Posterior vena cava (tissue), 2 donors: ENCODE data around the gene TBC1D16. TPM values are rescaled to one million over a fixed set of nuclear protein-coding genes. Genes with fewer than 3 reads are reported as not detected.

Source experiments
- DNase-seq: peaks from one replicate; pipeline ENCODE4 v3.0.0-alpha.2; 2020; ENCODE audit warnings: low spot score
- intact Hi-C, 2 donors: fragments of 100-400 bp; cut with DNase I; formaldehyde crosslinking; loops; one replicate each; pipeline versions ENCODE4 v1.14.1 to v1.14.2; 2022 to 2023
- total RNA-seq, 2 donors: library from RNA; stranded (reverse); fragmentation: NEBNext Ultra II Directional; extraction: Animal tissue kit (Norgen Biotek cat#: 25700); gene quantifications; one replicate each; pipeline ENCODE4 v1.2.1, GENCODE V29; 2021
- donor health status: DM: yes; HTN: yes; CAD: no.
- donor health status: DM: yes; HTN: yes; CAD: no.

Gene TBC1D16
- total RNA-seq, 2 donors from 2014 or later, result 38.9 to 57.9 TPM

GRCh38 chr17:79948945-79949655, 86.6 kb downstream of the TBC1D16 start:
- peak; percentile 76 for DNase-seq
- intact Hi-C loops, result no loop called here

DNA sequence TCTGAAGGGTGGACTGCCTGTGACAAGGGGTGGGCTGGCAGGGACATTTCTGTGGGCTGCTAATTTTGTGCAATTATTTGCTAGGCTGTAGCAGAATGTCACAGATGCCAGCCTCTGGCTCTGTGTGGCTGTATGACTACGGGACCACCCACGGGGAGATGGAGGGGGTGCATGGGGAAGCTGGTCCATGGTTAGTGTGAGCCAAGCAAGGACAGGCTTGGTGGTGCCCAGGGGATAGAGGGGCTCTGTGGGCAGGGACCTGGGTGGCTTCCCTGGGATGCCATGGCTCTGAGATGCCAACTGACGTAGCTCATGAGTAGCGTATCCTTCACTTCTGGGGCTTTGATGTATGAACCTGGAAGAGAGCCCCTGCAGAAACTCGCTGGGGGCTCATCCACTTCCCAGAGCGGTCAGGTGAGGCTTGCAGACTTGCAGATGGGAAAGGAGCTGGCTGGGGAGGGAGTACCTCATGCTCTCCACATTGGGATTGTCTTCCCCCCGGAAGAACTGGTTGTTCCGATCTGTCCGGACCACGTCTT, 87.2 kb downstream of the TBC1D16 start:
- peak; percentile 37 for DNase-seq
- intact Hi-C loops, result no loop called here

GRCh38 chr17:79947351-79948031, 88.2 kb downstream of the TBC1D16 start:
- intact Hi-C loops, result no loop called here
- DNase-seq, result peak; percentile 79

- intact Hi-C loops, result no loop called here
- DNase-seq, result peak; percentile 67
Observed at GRCh38 chr17:79946352-79947231, 89.1 kb downstream of the TBC1D16 start.

DNA sequence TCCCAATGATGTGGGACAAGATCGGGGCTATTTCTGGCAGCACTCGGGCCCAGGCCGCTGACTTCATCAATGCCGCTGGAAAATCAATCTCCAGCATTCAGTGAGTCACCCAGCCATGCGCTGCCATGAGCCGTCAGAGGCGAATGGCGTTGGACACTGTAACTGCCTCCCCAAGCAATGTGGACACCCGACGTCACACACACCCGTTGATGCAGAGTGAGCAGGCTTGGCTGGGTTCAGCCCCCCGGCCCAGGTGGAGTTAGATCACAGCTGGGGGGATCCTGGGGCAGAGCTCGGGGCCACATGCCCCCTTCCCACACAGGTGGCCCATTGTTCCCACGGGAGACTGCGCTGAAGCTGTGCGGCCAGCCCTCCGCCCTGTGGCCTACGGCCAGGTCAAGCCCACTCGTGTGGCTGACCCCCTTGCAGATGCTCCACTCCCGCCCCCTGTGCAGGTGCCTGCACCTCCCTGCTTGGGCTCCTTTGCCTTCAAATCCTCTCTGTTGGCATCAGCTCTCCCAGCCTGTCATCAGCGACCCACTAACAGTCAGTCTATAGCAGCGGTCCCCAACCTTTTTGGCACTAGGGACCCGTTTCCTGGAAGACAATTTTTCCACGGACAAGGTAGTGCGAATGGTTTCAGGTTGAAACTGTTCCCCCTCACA, 89.9 kb downstream of the TBC1D16 start:
- DNase-seq, result peak; percentile 73
- intact Hi-C loops, result no loop called here

- intact Hi-C loops, result no loop called here
- peak; percentile 78 for DNase-seq
Observed at GRCh38 chr17:79944821-79945391, 90.8 kb downstream of the TBC1D16 start.

DNA sequence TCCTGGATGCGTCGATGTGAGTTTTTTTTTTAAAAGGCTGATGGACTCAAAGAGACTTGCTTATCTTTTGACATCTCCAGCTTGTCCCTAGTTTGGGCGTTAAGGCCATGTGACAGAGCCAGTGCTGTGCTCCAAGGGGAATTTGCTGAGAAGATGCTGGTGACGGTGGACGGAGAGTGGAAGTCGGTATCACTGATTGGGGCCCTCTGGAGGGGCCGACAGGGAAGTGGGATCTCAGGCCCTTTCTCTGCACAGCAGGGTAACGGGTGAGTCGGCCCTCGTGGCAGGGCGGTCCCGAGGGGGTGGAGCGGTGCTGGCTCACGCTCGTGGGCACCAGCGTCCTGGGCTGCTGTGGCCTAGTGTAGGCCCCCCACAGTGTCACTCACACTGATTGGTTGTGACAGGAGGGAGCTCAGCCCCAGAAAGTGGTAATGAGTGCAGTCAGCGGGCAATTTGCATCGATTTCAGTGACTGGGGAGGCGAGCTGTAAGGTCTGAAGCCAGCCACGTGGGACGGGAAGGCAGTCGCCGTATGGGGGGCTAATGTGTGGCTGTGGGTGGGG, 91.3 kb downstream of the TBC1D16 start:
- peak; percentile 71 for DNase-seq
- intact Hi-C loops, result no loop called here

GRCh38 chr17:79943347-79944241, 92.1 kb downstream of the TBC1D16 start:
- intact Hi-C loops, result no loop called here
- DNase-seq, result peak; percentile 69

DNA sequence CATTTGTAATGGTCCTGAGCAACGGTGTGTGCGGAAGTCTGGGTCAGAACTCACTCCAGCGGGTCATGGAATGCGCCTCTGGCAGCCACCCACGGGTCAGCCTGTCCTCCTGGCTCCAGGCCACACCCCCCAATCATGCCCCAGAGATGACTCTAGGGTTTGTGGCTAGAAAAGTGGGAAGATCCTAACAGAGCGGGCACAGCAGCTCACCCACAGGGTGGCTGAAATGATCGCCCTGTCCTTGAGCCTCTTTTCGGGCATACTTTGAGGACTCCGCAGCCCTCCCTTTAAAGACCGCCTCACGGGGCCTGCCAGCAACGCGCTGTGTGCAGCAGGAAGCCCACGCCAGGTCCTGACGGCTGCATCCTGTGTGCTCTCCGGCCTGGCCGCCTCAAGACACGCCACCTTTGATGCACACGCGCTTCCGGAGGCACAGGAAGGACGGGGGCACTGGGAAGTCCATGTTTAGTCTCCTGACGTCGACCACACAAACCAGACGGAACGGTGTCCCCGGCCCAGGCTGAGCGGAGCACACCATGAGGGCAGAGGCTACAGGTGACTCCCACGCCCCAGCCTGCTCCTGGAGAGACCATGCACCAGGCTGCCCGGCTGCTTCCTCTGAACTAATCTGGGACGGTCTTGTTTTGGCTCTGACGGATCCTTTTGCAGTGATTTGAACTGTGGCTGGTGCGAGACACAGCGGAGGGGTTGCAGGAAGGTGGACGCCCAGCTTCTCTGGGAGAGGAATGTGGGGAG, 92.9 kb downstream of the TBC1D16 start:
- intact Hi-C loops, result no loop called here
- peak; percentile 78 for DNase-seq

- intact Hi-C loops, result no loop called here
- peak; percentile 53 for DNase-seq
Observed at GRCh38 chr17:79942011-79942405, 93.7 kb downstream of the TBC1D16 start.

- DNase-seq, result peak; percentile 67
- intact Hi-C loops, result no loop called here
Observed at GRCh38 chr17:79941088-79942010, 94.3 kb downstream of the TBC1D16 start.

DNA sequence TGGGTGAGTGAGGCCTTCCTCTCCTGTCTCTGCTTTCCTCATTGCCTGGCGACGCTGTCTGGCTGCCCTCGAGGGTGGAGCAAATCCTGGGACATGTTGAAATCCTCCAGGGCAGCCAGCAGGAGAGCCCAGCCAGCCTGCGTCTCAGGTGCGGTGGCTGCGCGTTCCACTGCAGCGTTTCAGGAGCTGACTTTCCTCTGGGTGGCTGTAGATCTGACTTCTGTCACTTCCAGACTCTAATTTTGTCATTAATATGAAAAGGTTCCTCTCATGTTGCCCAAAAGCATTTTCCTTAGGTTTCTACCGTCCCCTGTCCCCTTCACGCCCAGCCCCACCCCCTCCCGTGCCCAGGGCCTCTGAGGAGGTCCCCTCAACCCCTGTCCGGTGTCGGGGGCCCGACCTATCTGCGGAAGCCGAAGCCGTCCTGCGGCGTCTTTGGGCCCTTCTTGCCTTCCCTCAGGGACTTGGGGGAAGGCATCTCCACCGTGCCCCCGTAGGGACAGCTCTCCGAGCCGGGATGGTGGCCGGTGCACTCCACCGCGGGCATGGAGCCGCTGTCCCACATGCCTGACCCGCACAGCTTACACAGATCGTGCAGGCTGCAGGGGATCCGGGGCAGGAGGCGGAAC, 95.1 kb downstream of the TBC1D16 start:
- DNase-seq, result peak; percentile 78
- intact Hi-C loops, result no loop called here

- intact Hi-C loops, result no loop called here
- DNase-seq, result no peak
Observed at GRCh38 chr17:79939755-79940458, 95.8 kb downstream of the TBC1D16 start.

DNA sequence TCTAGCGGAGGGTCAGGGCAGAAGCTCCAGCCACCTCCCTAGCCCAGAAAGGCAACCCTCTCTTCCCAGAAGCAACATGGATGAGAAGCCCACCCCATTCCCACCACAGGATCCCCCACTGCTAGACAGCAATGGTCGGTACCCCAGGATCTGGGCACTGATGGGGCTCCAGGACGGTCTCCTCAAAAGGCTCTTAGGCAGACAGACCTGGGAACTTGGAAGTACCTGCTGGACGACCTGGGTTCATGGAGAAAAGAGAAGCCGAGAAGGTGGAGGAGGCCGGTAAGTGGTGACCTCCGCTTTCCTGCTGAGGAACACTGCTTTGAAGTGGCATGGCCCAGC, 96.6 kb downstream of the TBC1D16 start:
- intact Hi-C loops, result no loop called here
- no peak for DNase-seq
